GM21526 (cell line): ENCODE measurements around the gene MATN4.

Experiments used
- ATAC-seq: cut with Tn5 transposase; IDR thresholded peaks from one replicate; pipeline ENCODE4 v1.9.1; 2021; ENCODE audit warnings: moderate library complexity; ENCODE audit not compliant: unreplicated experiment, low FRiP score

MATN4 gene

DNA sequence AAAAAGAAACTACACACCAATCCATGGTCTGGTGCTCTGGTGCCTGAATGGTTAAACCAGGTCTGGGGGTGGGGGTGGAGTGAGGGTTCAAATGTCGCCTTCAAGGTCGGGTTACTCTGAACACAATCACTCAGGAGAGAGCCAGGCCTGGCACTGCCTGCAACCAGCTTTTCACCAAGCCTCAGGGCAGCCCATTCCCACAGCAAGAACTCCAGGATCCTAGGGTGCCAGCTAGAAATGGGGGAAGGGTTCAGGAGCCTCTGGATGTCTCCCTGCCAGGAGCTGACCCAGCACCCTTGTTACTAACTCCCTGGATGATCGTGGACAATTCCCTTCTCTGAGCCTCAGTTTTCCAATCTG is 33.5 kb upstream of the MATN4 start:
- ATAC-seq = no peak

DNA sequence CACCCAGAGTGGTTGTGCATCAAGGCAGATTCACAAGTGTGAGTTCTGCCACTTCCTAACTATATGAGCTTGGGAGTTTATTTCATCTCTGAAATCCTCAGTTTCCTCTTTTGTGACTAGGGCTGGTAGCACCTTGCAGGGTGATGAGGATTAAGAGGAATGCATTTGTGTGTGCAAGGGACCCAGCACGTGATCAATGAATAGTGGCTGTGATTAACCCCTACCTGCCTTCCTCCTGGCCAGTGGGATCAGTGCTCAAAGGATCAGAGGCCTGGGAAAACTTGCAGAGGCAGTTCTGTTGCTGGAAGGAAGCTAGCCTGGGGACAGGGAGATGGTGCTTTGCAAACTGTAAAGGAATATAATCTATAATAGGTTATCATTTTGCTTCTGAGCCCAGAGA is 32.9 kb upstream of the MATN4 start:
- ATAC-seq = no peak

DNA sequence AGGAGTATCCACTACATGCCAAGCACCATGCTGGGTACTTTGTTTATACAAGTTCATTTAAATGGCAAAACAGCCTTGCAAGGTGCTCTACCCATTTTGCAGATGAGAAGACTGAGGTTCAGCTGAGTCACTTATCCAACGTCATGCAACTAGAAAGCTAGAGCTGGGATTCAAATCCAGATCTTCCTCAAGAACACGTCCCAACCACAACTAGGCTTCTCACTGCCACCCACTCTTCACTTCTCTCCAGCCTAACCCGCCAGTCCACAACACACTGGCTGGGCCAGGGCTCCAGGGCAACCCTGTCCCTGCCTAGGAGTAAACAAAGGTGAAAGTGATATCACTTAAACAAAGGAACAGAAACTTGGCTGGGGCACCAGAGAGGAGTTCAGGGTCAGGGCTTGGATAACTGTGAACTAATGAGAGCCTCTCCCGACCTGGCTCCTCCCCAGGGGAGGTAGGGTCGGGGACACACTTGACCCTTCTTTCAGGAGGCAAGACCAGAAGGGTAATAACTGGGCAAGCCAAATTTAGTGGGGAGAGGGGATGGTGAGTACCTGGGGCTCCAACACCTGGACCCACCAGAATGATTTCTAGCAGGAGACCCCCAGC is 32.2 kb upstream of the MATN4 start:
- no peak for ATAC-seq

DNA sequence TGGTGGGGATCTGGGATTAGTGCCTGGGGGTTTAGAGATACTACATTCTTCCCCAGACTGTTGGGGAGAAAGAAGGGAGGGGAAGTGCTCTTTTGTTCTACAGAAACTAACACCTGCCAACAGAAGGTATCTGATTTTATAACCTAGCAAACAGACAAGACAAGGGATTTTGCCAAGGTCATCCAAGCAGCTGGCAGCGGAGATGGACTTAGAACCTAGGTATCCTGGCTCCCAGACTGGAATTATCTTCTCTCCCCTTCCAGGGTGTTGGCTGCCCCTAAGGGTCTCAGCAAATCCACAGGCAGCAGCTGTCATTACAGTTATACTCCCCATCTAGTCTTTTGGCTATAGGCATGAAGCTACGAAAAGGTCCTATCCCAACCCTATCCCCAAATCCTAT is 31.7 kb upstream of the MATN4 start:
- no peak for ATAC-seq

DNA sequence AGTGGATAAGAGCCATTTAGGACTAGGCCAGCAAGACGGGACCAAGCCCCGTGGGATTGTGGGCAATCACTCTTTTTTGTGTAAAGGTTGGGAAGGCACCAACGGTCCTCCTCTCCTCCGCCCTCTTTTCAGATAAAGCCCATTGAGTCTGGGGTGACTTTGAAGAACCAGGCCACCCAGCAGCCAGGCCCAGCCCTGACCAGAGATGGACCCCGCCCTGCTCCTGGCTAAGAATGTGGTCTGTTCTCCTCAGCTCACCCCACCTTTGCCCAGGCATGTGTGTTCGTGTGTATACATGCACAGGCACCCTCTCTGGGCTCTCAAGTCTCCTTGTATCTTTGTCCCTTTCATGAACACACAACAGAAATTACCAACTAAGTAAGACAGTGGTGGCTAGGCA is 31.0 kb upstream of the MATN4 start:
- ATAC-seq = no peak

DNA sequence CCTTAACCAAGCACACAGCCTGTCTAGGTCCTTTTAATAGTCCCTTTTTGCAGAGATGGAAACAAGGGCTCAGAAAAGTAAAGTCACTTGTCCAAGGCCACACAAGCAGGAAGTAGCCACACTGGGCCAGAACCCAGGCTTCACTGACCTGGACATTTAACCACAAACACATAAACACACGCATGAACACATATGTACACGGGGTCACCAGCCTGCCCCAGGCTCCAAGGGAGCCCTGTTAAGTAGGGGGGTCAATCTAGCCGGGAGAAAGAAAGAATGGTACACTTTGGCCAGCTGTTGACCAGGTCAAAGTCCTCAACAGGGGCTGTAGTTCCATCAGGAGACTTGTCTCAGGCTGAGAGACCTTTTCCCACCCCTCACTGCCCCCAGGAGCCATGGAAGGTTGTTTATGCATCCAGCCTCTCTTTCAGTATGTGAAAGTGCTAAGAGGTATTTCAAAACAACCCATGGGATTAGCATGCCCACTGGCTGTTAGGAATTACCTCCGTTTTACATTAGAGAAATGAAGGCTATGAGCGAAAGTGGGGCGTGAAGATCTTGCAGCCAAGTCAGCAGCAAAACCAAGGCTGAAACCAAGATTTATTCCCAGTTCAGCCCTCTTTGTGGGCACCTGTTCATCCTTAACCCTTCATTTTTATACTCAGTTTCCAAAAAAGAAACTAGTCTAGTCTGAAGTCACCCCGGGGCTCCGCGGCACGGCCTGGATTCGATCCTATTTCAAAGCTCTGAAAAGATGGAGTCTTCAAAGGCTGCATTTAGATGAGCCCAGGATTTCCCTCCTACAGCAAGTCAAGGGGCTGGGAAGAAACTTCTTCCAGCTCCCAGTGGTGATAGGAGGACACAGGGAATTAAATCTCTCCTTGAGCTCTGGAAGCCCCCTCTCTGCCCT is 30.3 kb upstream of the MATN4 start:
- no peak for ATAC-seq

DNA sequence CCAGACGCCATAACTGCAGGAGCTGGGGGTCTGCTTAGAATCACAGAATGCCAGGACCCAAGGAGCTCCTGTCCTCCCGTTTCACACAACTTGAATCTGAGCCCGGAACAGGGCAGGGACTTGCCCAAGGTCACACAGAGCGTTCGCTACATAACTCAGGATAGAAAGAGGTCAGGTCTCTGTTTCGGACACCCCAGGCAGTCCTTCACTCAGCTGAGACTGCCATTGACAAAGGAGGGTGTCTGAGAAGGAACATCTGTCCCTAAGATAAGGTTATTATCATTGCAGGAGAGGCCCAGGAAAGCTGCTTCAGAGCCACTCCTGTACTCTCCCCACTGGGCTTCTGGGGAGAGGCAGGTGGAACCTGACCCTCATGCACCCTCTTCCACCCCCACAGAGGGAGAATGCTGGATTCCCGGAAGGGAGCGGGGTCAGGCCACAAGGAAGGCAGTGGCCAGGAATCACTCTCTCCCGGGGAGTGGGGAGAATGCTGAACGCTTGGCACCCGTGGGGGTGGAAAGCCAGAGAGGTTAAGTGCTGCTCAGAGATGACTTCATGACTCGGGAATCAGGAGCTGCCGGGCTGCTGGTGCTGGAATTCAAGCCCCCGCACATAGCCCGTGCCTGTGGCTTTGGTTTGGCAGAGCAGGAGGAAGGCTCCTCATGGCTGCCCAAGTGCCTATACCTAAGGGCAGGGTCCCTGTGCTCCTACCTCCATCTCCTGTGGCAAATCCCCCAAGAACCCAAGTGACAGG is 29.4 kb upstream of the MATN4 start:
- no peak for ATAC-seq

DNA sequence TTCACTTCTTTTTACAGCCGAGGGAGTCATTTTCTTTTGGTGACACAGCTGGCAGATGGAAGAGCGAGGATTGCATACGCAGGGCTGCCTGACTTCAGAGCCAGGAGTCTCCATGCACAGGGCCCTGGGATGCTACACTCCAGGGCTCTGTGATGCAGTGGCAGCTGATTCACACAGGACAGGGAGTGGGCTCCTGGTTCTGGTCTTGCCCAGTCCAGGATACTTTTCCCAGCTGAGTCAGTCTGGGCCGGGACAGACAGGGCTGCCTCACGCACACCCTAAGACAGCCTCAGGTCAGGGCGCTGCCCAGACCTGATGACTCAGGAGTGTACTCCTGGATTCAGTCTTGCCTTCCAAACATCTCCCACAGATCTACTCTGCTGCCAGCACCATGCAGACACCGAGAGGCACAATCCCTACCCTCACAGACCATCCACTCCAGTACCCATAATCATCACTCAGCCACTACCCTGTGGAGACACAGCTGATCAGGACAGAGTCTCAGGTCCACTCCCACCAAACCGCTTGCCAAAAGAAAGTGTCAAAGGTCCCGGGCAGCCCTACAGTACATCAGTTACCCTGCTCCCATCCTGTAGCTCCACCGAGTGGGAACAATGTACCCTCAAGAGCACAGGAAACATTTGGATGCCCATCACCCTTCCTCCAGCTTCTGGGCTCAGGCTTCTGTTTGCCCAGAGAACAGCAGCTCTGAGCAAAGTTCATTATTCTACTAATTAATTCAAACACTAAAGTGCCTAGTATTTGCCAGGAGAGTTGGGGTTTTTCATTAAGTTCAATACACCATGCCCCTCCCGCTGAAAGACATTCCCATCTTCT is 28.6 kb upstream of the MATN4 start:
- ATAC-seq = no peak

DNA sequence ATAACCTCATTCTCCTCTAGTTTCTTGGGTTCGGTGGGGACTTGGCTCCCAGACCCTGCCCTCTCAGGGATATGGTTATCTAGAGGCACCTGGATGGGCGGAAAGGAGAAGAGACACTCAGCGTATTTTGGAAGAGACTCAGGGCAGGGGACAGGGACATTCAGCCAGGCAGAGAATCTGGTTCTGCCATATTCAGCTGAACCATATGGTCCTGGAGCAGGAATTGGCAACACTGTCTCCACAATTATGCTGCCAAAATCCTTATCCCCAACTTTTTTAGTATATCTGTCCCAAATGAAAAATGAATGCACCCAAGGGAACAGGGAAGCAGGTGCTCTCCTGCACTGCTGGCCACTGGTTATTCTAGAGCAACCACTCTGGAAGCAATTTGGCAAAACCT is 22.4 kb upstream of the MATN4 start:
- no peak for ATAC-seq

DNA sequence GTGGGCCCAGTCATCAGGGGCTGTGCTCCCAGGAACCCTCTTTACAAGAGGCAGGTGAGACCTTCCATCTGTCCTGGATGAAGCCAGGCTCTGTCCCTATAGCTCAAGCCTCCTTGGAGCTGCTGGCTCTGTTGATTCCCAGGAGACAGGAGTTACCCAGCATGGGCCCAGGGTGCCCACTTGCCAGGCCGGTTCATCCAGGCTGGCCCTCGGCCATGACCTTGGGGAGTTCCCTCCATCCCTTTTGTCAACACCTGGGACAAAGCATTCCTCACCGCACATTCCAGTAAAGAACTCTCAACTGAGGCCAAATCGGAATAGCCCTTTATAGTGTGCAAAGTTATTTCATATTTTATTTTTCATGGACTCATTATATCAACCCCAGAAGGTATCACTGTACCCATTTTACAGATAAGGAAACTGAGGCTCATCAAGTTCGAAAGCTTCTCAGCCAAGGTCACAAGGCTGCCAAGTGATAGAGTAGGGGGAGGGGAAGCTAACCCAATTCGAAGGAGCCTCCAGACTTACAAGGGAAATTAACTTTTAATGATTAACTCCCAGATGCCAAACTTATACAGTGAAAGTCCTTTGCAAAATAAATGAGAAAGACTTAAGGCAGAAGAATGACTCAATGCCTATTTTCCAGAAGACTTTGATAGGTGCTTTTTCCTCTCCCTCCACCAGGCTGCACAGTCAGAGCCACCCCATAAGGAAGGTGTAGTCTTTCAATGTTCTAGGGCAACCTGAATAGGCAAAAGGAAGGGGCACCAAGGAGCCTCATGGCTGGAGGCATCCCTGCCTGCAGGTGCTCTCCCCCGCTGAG is 21.6 kb upstream of the MATN4 start:
- ATAC-seq = no peak

DNA sequence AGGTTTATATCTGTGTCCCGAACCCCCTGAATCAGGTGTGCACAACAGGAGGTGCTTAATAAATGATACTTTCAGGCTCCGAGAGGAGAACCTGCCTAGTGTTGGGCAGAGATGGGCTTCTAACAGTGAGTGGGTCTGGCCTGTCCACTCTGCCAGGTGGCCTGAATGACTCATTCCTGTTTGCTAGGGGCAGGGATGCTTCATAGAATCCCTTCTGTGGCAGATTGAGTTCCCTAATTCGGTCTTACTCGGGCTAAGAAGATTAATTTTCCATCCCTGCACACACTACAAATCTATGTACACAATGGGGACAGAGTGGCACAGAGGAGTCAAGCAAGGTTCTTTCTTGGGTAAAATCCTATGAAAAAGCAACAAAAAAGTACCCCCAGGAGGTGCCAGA is 20.4 kb upstream of the MATN4 start:
- ATAC-seq = no peak

DNA sequence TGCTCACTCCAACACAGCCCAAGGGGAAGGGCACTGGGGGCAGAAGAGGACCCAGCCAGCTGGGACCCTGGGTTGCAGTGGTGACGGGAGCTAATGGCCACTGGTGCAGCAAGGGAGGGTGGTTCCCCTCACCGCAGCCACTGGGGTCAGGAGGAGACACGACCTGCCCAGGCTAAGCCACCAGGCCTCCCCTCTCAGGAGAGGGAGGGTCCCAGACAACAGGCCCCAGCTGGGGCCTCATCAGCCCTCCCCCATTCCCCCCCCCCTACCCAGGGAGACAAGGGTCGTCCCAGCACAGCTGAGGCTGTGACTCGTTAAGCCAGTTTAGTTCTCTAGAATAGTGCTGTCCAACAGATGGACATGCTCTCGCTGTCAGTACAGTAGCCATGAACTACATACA is 17.3 kb upstream of the MATN4 start:
- ATAC-seq = no peak

DNA sequence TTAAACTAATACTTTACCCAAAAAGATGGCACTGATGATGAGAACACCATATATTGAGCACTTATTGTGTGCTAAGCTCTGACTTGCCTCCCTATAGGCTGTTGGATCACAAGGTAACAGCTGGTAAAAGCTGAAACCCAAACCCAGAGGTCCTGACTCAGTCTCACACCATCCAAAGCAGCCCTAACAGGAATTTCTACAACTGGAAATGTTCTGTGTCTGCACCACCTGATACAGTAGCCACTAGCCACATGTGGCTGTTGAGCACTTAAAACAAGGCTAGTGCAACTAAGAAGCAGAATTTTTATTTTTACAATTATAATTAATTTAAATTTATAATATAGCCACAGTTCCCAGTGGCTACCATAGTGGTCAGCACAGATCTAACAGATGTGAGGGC is 15.6 kb upstream of the MATN4 start:
- no peak for ATAC-seq

DNA sequence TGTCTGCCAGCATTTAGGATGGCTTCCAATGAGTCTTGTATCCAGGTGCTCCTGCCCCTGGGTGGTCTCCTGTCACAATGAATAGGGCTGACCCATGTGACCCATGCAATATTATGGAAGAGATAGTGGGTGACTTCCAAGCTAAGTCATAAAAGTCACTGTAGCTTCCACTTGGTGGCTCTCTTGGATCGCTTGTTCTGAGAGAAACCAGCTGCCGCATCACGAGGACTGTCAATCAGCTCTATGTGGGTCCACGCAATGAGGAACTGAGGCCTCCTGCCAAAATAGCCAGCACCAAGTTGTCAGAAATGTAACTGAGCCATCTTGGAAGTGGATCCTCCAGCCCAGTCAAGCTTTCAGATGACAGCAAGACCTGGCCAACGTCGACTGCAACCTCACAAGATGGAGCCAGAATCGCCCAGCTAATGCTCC is 14.9 kb upstream of the MATN4 start:
- ATAC-seq = no peak

DNA sequence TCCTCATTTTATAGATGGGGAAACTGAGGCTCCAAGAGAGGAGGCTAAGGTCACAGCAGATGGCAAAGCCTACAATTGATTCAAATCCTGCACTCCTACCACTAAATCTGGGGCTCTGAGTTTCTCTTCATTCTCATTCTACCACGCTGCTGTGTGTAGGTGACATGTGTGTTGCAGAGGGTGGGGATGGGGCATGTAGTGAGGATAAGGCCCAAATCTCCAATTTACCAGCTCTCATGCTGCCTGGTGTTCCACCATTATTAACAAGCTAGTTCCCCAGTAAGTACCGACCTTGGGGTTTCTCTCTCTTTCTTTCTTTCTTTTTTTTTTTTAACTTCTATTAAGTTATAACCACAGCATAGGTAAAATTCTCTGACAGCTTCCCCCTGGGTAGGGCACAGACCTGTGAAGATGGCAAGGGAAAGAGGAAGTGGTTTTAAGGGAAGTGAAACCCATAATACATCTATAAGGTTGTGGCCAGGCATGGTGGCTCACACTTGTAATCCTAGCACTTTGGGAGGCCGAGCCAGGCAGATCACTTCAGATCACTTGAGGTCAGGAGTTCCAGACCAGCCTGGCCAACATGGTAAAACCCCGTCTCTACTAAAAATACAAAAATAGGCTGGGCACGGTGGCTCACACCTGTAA is 13.0 kb upstream of the MATN4 start:
- no peak for ATAC-seq

DNA sequence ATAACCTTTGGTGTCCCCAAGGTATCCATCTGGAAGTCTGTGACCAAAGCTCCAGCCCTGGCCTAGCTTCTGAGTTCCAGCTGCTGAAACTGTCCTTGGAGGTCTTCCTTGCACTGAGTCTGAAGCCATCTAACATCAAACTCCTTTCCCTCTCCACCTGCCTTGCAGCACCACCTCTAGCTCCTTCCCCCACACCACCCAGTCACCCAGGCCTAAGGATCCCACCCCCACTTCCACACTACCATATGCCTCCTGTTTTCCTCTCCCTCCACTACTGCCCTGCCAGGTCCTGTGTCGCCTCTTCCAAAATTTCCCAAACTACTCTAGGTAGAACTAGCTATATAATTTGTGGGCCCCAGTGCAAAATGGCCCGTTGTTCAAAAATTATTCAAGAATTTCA is 10.8 kb upstream of the MATN4 start:
- ATAC-seq = no peak

DNA sequence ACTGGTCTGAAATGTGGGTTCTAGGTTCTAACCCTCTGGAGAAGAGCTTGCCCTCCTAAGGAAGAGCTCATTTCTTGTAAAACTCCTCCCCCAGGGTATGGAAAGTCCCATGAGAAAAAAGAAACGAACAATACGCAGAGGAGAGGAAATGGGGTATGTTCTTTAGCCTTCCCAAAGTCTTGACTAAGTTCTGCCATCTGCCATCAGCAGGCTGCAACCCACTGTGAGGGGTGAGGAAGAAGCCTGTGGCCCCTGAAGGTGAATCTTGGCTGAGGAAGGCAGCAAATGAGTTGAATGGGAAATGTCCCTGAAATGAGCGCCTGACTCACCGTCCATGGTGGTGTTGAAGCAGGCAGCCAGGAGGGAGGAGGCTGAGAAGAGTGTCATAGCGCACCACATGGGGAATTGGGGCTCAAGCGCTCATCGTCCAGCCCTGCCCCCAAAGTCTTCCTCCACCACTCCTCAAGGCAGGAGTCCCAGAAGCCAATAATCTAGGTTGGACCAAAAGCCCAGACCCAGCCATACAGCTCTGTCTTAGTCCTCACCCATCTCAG is 10.4 kb upstream of the MATN4 start:
- no peak for ATAC-seq

DNA sequence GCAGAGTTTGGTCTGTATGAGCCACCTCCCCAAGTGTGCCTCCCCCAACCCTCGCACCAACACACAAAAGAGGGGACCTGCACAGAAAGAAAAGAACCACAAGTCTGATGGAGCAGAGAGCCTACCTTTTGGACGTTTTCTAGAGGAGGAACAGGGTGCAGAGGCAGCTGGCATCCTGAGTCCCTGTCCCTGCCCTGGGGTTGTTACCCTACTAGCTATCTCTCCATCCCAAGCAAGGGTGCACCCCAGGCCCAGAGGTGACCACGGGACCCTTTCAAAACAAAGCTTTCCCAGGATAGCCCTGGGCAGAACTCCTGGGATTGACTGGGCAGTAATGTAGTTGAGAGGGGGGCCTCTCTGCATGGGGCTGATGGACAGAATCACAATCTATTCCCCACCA is 9.7 kb upstream of the MATN4 start:
- ATAC-seq = no peak
